GM19455 (cell line): ENCODE results near the gene RNF149.
"Not testable (repeated sequence)": the region's sequence is repeated elsewhere in the genome, so short reads cannot be mapped to it uniquely, and the experiment has no call there.

ENCODE experiments used
- ATAC-seq: cut with Tn5 transposase; IDR thresholded peaks from one replicate; pipeline ENCODE4 v1.9.1; 2021; ENCODE audit not compliant: unreplicated experiment

Gene RNF149

GRCh38 chr2:101331202-101331601, 22.7 kb upstream of the RNF149 start:
- ATAC-seq = no peak

DNA sequence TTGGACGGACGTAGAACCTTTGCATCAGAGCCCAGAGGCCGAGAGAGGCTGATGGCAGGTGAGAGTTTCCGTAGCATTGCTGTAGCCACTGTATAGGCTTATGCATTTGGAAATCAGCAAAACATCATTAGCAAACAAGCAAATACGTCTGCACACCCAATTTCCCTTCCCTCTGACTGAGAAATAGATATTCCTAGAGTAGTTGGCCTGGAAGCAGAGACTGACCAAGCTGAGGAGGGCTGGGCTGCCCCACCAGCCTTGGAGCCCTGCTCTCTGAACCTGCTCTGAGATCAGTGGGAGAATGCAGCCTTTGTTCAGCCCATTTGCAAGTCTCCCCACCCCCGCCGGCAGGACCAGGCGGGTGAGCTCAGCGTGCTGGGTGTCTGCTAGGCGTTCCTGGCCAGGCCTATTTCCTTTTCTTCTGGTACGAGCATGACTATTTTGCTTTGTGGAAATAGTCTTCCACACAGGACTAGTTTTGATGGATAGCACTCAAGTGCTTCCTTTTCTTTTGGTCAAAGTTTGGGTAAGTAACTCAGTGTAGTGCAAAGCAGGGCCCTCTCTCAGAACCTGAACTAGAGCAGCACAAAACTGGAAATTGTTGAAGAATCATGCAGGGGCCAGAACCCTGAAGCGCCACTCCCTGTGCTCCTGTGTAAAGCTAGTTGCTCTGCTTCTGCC, 21.9 kb upstream of the RNF149 start:
- no peak for ATAC-seq

DNA sequence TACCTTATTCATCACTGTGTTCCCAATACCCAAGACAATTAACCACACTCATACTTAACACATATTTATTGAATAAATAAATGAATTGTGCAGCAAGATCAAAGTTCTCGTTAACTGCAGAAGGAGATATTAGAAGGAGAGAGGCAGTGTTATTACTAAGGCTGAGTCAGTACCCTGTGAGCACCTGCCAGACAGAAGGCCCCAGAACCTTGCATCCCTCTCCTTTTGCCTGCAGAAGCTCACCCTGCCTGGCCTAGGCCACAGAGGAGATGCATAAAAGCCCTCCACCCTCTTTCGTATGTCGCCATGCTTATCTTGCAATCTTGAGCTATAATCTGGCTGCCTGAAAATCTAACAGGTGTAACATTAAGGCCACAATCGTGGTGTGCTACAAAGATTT, 20.5 kb upstream of the RNF149 start:
- no peak for ATAC-seq

- no peak for ATAC-seq
Observed at GRCh38 chr2:101328474-101329007, 20.0 kb upstream of the RNF149 start.

GRCh38 chr2:101327863-101328394, 19.4 kb upstream of the RNF149 start:
- no peak for ATAC-seq

GRCh38 chr2:101325425-101325824, 16.9 kb upstream of the RNF149 start:
- no peak for ATAC-seq

DNA sequence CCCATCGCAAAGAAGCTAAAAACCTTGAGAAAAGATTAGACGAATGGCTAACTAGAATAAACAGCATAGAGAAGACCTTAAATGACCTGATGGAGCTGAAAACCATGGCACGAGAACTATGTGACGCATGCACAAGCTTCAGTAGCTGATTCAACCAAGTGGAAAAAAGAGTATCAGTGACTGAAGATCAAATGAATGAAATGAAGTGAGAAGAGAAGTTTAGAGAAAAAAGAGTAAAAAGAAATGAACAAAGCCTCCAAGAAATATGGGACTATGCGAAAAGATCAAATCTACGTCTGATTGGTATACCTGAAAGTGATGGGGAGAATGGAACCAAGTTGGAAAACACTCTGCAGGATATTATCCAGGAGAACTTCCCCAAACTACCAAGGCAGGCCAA, 8.1 kb upstream of the RNF149 start:
- not testable (repeated sequence) for ATAC-seq

DNA sequence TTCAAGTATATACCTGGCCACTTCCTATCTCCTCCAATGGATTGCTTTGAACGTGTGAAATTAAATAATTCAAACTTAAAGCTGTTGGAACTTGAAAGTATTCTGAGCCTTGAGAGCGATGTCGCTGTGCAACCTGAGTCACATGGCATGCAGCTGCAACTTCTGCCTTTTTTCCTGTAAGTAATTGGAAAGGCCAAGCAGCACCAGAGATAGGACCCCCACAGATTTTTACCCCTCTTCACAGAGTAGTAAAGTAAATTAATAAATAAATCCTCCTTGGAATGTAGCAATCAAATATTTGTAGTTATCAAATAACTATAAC, 3.2 kb upstream of the RNF149 start:
- no peak for ATAC-seq

GRCh38 chr2:101310834-101311695, 2.6 kb upstream of the RNF149 start:
- ATAC-seq = no peak

DNA sequence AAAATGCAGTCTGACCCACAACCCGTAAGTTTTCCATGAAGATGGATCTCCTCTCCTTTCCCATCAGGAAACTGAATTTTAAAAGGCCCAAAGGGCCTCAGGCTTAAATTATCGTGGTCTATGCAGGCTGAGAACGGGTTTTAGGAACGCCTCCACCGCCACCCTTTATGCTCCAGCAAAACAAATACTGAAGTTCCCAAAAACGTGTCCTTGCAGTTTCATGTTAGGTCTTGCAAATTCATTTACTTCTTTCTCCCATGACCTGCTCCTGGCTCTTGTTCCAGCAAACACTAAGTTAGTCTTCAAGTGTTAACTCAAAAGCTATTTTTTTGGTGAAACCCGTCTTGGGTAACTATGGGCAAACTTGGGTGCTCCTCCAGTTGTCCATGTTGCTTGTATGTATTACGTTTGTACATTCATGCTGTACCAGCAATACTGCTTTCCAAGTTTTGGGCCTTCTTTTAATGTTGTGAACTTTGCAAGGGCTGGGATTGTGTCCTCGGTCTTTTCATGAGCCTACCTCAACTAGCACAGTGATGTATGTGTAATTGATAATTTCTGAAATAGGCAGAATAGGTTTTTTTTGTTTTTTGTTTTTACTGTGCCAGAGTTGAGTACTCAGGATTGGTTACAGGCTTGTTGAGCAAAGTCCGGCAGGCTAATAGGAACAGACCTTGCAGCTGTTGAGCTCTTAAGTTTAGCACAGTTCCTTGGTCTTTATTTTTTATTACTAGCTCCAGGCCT, 1.8 kb upstream of the RNF149 start:
- no peak for ATAC-seq

- peak; percentile 10 for ATAC-seq
Observed at GRCh38 chr2:101307950-101308431, 510 bp downstream of the RNF149 start.

- ATAC-seq = no peak
Observed at GRCh38 chr2:101307503-101307902, 998 bp downstream of the RNF149 start.

- ATAC-seq = peak; percentile 17
Observed at GRCh38 chr2:101306410-101306809, 2.1 kb downstream of the RNF149 start.

GRCh38 chr2:101305492-101306078, 2.9 kb downstream of the RNF149 start:
- no peak for ATAC-seq

- ATAC-seq = no peak
Observed at GRCh38 chr2:101305035-101305434, 3.5 kb downstream of the RNF149 start.

GRCh38 chr2:101303688-101304087, 4.8 kb downstream of the RNF149 start:
- ATAC-seq = no peak

- ATAC-seq = no peak
Observed at GRCh38 chr2:101302016-101302415, 6.5 kb downstream of the RNF149 start.

DNA sequence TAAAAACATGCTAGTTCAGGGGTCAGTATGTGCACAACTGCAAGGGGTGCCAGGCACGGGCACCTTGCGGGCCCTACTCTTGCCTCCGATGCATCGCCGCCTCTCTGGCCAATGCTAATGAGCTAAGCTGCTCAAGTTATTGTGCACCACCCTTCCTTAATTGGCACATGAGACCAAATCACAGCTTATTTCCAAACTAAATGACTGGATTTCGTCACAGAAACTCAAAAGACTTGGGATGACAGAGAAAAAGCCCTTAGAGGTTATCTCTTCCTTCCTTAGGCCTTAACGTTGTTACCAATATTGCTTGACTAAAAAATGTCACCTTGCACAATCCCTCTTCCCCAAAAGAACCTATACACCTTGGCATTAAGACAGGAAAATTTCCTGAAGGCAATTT, 7.7 kb downstream of the RNF149 start:
- no peak for ATAC-seq

DNA sequence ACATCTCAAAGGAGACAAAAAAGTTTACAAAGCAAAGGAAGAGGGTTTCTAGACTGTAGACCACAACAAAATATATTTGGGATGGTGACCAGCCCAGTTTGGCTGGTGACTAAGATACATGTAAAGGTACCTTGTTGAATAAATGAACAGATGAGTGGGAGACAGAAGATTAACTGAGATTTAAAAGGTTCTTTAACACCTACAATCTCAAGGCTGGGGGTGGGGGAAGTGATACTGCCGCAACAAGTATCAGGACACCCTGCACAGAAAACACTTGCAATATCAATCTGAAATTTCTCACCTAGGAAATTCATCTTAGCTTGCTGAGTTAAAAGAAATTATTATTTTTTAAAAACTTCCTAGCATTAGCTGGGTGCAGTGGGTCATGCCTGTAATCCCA, 8.3 kb downstream of the RNF149 start:
- no peak for ATAC-seq

DNA sequence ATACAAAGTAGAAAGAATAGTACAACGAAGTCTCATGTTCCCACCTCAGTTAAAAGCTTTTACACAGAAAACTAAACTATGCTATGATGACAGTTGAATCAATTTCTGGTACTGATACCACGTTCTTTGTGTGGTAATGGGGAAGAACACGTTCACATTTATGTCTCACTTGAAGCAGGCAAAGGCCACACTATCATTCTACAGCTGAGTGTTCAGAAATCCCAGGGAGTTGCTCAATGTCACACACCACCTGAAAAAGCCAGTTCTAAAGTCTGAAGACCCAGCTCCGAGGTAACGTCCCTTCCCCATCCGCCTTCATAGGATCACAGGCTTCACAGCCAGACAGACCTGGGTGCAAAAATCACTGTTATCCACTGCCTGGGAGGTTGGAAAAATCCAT, 8.9 kb downstream of the RNF149 start:
- ATAC-seq = no peak

- ATAC-seq = no peak
Observed at GRCh38 chr2:101297383-101297782, 11.1 kb downstream of the RNF149 start.
